T-cell (primary cell): ENCODE data around the gene RASA2. TPM values are rescaled to one million over a fixed set of nuclear protein-coding genes. Genes with fewer than 3 reads are reported as not detected.

Experiments
- ATAC-seq, 4 experiments: fragments of 200-7000 bp in 3 of 4; fragments of 150-1000 bp in 1 of 4; cut with Tn5 transposase; replicated peaks in 1 of 4; 1 replicate in 3 of 4; 2 replicates in 1 of 4; pipeline ENCODE4 v1.10.0; 2021; ENCODE audit warnings: moderate library complexity in 3 of 4, mild to moderate bottlenecking in 2 of 4, moderate number of reproducible peaks in 1 of 4
- CTCF ChIA-PET, 2 donors: fragments of 300-600 bp; sonication (Branson Sonifier 250); formaldehyde crosslinking; loops; one replicate each; lab custom pipeline; 2022; ENCODE audit warnings: antibody characterized with exemption in 2 of 2; lab: Charles Lee
- POLR2A ChIA-PET, 2 donors: fragments of 300-600 bp; sonication (Branson Sonifier 250); formaldehyde crosslinking; loops; one replicate each; lab custom pipeline; 2022; ENCODE audit warnings: antibody characterized with exemption in 2 of 2; lab: Charles Lee
- DNase-seq, 35 experiments: peaks; one replicate each; pipeline versions ENCODE4 v3.0.0 to v3.0.0-alpha.2; 2013 to 2023
- H3K27ac ChIP-seq: one replicate; pipeline ENCODE4 v1.5.1; 2013; ENCODE audit warnings: low read length
- H3K27me3 ChIP-seq, 2 experiments: replicated peaks in 1 of 2; 1 replicate in 1 of 2; 2 replicates in 1 of 2; pipeline versions ENCODE4 v1.6.1 to v1.7.0; 2013; ENCODE audit warnings: low read length in 1 of 2, mixed read lengths in 1 of 2; ENCODE audit not compliant: control insufficient read depth in 2 of 2, insufficient read depth in 2 of 2; ENCODE audit errors: extremely low read depth in 1 of 2
- H3K36me3 ChIP-seq, 2 donors: 1 replicate in 1 of 2; 2 replicates in 1 of 2; pipeline versions ENCODE4 v1.6.1 to v1.7.0; 2013; ENCODE audit warnings: low read length in 1 of 2; ENCODE audit not compliant: control insufficient read depth in 2 of 2, insufficient read depth in 1 of 2; ENCODE audit errors: extremely low read depth in 1 of 2
- H3K4me1 ChIP-seq, 2 experiments: 1 replicate in 1 of 2; 2 replicates in 1 of 2; pipeline versions ENCODE4 v1.6.1 to v1.7.0; 2013; ENCODE audit warnings: low read length in 2 of 2, mixed read lengths in 1 of 2; ENCODE audit not compliant: insufficient read depth in 2 of 2, control insufficient read depth in 1 of 2; ENCODE audit errors: extremely low read depth in 1 of 2
- H3K4me3 ChIP-seq, 2 donors: 1 replicate in 1 of 2; 2 replicates in 1 of 2; pipeline versions ENCODE4 v1.5.1 to v1.7.0; 2013; ENCODE audit warnings: mild to moderate bottlenecking in 2 of 2, low read length in 1 of 2, moderate library complexity in 1 of 2; ENCODE audit not compliant: control insufficient read depth in 1 of 2; ENCODE audit errors: extremely low read depth in 1 of 2
- H3K9me3 ChIP-seq: 2 replicates; pipeline ENCODE4 v1.7.0; 2013
- H3K27ac Mint-ChIP-seq, 2 donors: one replicate each; pipeline ENCODE4 v1.8.0; 2020 to 2021; ENCODE audit warnings: mild to moderate bottlenecking in 2 of 2, mixed read lengths in 2 of 2
- H3K27me3 Mint-ChIP-seq, 2 donors: one replicate each; pipeline ENCODE4 v1.8.0; 2021 to 2022; ENCODE audit warnings: mixed read lengths in 2 of 2
- H3K36me3 Mint-ChIP-seq: one replicate; pipeline ENCODE4 v1.8.0; 2021; ENCODE audit warnings: mixed read lengths
- H3K4me1 Mint-ChIP-seq, 3 donors: one replicate each; pipeline ENCODE4 v1.8.0; 2020 to 2022; ENCODE audit warnings: mixed read lengths in 3 of 3, mild to moderate bottlenecking in 1 of 3
- H3K4me3 Mint-ChIP-seq, 3 donors: one replicate each; pipeline ENCODE4 v1.8.0; 2020 to 2022; ENCODE audit warnings: mild to moderate bottlenecking in 3 of 3, mixed read lengths in 3 of 3, moderate library complexity in 3 of 3
- H3K9me3 Mint-ChIP-seq, 3 donors: one replicate each; pipeline ENCODE4 v1.8.0; 2020 to 2022; ENCODE audit warnings: mixed read lengths in 3 of 3
- WGBS: methylation state at CpG from one replicate; pipeline ENCODE4 v1.1.5; 2013; ENCODE audit warnings: missing lambda C conversion rate; ENCODE audit not compliant: insufficient coverage; 5-methylcytosine and 5-hydroxymethylcytosine counted together
- total RNA-seq, 35 experiments: library from RNA in 6 of 35; stranded (reverse) in 6 of 35; fragments of 120-200 nt in 1 of 35; gene quantifications; one replicate each; pipeline versions ENCODE4 v1.2.1 to v1.2.4 and lab custom pipeline; 2013 to 2026

RASA2 gene
- total RNA-seq, 5 donors from 2014 or later (not counting 1 experiment from before 2014, with no cell fraction given) = 52.7 to 80.0 (median 62.6) TPM

GRCh38 chr3:141605883-141606282, 119.1 kb downstream of the RASA2 start:
- H3K9me3 ChIP-seq = no peaks in the 10 kb centered on the region
- peaks cover 38% of the 10 kb centered on the region for H3K36me3 Mint-ChIP-seq
- peaks cover 0 to 6% (median 6%) of the 10 kb centered on the region in 3 donors for H3K4me1 Mint-ChIP-seq
- peaks cover 0 to under 1% (median under 1%) of the 10 kb centered on the region in 3 donors for H3K9me3 Mint-ChIP-seq
- peaks cover 12 to 49% of the 10 kb centered on the region in 2 donors for H3K36me3 ChIP-seq
- DNase-seq = no peak
- H3K4me3 ChIP-seq = no peak overlapping the region
- no peaks in the 10 kb centered on the region for H3K27me3 Mint-ChIP-seq
- ATAC-seq = no peak
- H3K27ac ChIP-seq = no peak overlapping the region
- peak overlapping the region; percentile 29 to 78 for H3K27ac Mint-ChIP-seq
- no peaks in the 10 kb centered on the region for H3K4me1 ChIP-seq
- ChIA-PET POLR2A (interaction anchor here in 1 of 2 donors (0.6 kb wide), 1 partner anchor 169 kb away, joined by 3 read pairs; no protein-coding TSS in a partner anchor), CTCF (no interaction called here)
- H3K4me3 Mint-ChIP-seq = no peak overlapping the region
- H3K27me3 ChIP-seq = no peaks in the 10 kb centered on the region
- 100% methylated on average over 1 of the region's 2 CpGs for WGBS

- Histone ChIP-seq H3K27me3 (no peaks in the 10 kb centered on the region), H3K4me3 (no peak overlapping the region), H3K36me3 (peaks cover 9 to 63% of the 10 kb centered on the region in 2 donors), H3K27ac (no peak overlapping the region), H3K9me3 (no peaks in the 10 kb centered on the region), H3K4me1 (no peaks in the 10 kb centered on the region)
- CTCF ChIA-PET = interaction anchor here in 1 of 2 donors (0.5 to 1.2 kb wide), 3 partner anchors 148 to 287 kb away, joined by 3 to 6 read pairs (median 4); no protein-coding TSS in a partner anchor
- DNase-seq = no peak
- 100% methylated on average over 1 of the region's 6 CpGs for WGBS
- Mint-ChIP-seq H3K4me1 (peaks cover 0 to 8% (median 6%) of the 10 kb centered on the region in 3 donors), H3K9me3 (no peaks in the 10 kb centered on the region), H3K36me3 (peaks cover 36% of the 10 kb centered on the region), H3K27me3 (no peaks in the 10 kb centered on the region), H3K27ac (no peak overlapping the region), H3K4me3 (no peak overlapping the region)
- ATAC-seq = no peak
- POLR2A ChIA-PET = no interaction called here
Observed at GRCh38 chr3:141608438-141608837, 121.6 kb downstream of the RASA2 start.

- WGBS = no CpG with 5 or more reads among the region's 1 CpG
- H3K36me3 Mint-ChIP-seq = peaks cover 35% of the 10 kb centered on the region
- CTCF ChIA-PET = no interaction called here
- DNase-seq (no peak), ATAC-seq (no peak)
- no peaks in the 10 kb centered on the region for H3K9me3 Mint-ChIP-seq
- no peaks in the 10 kb centered on the region for H3K27me3 Mint-ChIP-seq
- POLR2A ChIA-PET = interaction anchor here in 1 of 2 donors (0.6 kb wide), 1 partner anchor 1434 kb away, joined by 3 read pairs; no protein-coding TSS in a partner anchor
- no peaks in the 10 kb centered on the region for H3K27me3 ChIP-seq
- H3K4me3 ChIP-seq = no peak overlapping the region
- no peak overlapping the region for H3K4me3 Mint-ChIP-seq
- H3K4me1 Mint-ChIP-seq = peaks cover 0 to 2% (median 0%) of the 10 kb centered on the region in 3 donors
- peaks cover 9 to 70% of the 10 kb centered on the region in 2 donors for H3K36me3 ChIP-seq
- no peaks in the 10 kb centered on the region for H3K9me3 ChIP-seq
- no peaks in the 10 kb centered on the region for H3K4me1 ChIP-seq
- peak overlapping the region; percentile 53 to 61 for H3K27ac Mint-ChIP-seq
- no peak overlapping the region for H3K27ac ChIP-seq
Observed at GRCh38 chr3:141610939-141611338, 124.1 kb downstream of the RASA2 start.

- Histone ChIP-seq H3K27me3 (no peaks in the 10 kb centered on the region), H3K36me3 (peaks cover 0 to 15% of the 10 kb centered on the region in 2 donors), H3K4me1 (no peaks in the 10 kb centered on the region), H3K4me3 (no peak overlapping the region), H3K27ac (no peak overlapping the region), H3K9me3 (no peaks in the 10 kb centered on the region)
- peaks cover 27% of the 10 kb centered on the region for H3K36me3 Mint-ChIP-seq
- no peak overlapping the region for H3K27ac Mint-ChIP-seq
- H3K4me1 Mint-ChIP-seq = no peaks in the 10 kb centered on the region
- POLR2A ChIA-PET = no interaction called here
- 100% methylated on average over 2 of the region's 6 CpGs for WGBS
- no peak overlapping the region for H3K4me3 Mint-ChIP-seq
- H3K9me3 Mint-ChIP-seq = no peaks in the 10 kb centered on the region
- CTCF ChIA-PET = no interaction called here
- no peak for DNase-seq
- no peaks in the 10 kb centered on the region for H3K27me3 Mint-ChIP-seq
- peak in 1 of 4 experiments; percentile 20 for ATAC-seq
Observed at GRCh38 chr3:141618103-141618910, 131.5 kb downstream of the RASA2 start.

- H3K9me3 ChIP-seq = no peaks in the 10 kb centered on the region
- H3K4me1 Mint-ChIP-seq = no peaks in the 10 kb centered on the region
- 96% methylated on average over 8 of the region's 8 CpGs for WGBS
- H3K4me1 ChIP-seq = no peaks in the 10 kb centered on the region
- POLR2A ChIA-PET = no interaction called here
- H3K36me3 Mint-ChIP-seq = peaks cover 27% of the 10 kb centered on the region
- H3K4me3 Mint-ChIP-seq = no peak overlapping the region
- H3K27ac Mint-ChIP-seq = no peak overlapping the region
- no peak for ATAC-seq
- CTCF ChIA-PET = no interaction called here
- DNase-seq = no peak
- H3K27ac ChIP-seq = no peak overlapping the region
- no peaks in the 10 kb centered on the region for H3K9me3 Mint-ChIP-seq
- peaks cover 0 to 13% of the 10 kb centered on the region in 2 donors for H3K36me3 ChIP-seq
- H3K4me3 ChIP-seq = no peak overlapping the region
- no peaks in the 10 kb centered on the region for H3K27me3 Mint-ChIP-seq
- H3K27me3 ChIP-seq = no peaks in the 10 kb centered on the region
Observed at GRCh38 chr3:141618938-141619337, 132.1 kb downstream of the RASA2 start.

GRCh38 chr3:141619450-141619849, 132.6 kb downstream of the RASA2 start:
- Mint-ChIP-seq H3K4me3 (no peak overlapping the region), H3K27ac (peak overlapping the region in 1 of 2 donors; percentile 69), H3K4me1 (no peaks in the 10 kb centered on the region), H3K36me3 (peaks cover 25% of the 10 kb centered on the region), H3K27me3 (no peaks in the 10 kb centered on the region), H3K9me3 (no peaks in the 10 kb centered on the region)
- ATAC-seq = no peak
- CTCF ChIA-PET = no interaction called here
- Histone ChIP-seq H3K9me3 (no peaks in the 10 kb centered on the region), H3K27me3 (no peaks in the 10 kb centered on the region), H3K27ac (no peak overlapping the region), H3K4me1 (no peaks in the 10 kb centered on the region), H3K36me3 (peaks cover 0 to 8% of the 10 kb centered on the region in 2 donors), H3K4me3 (no peak overlapping the region)
- POLR2A ChIA-PET = no interaction called here
- 100% methylated on average over 1 of the region's 4 CpGs for WGBS
- no peak for DNase-seq
